Rectal smooth muscle tissue (tissue), 1 donor: ENCODE results near the gene GCN1.

Experiments used
- H3K27ac ChIP-seq: one replicate; pipeline ENCODE4 v1.7.0; 2013; ENCODE audit warnings: low read depth, low read length, inconsistent platforms
- H3K27me3 ChIP-seq: one replicate; pipeline ENCODE4 v1.7.0; 2013; ENCODE audit warnings: low read length; ENCODE audit not compliant: control insufficient read depth, insufficient read depth
- H3K36me3 ChIP-seq: one replicate; pipeline ENCODE4 v1.7.0; 2013; ENCODE audit warnings: low read length; ENCODE audit not compliant: control insufficient read depth, insufficient read depth
- H3K4me1 ChIP-seq: one replicate; pipeline ENCODE4 v1.7.0; 2013; ENCODE audit warnings: low read length; ENCODE audit not compliant: control insufficient read depth, insufficient read depth
- H3K4me3 ChIP-seq: one replicate; pipeline ENCODE4 v1.7.0; 2013; ENCODE audit warnings: low read length
- H3K9ac ChIP-seq: one replicate; pipeline ENCODE4 v1.7.0; 2013; ENCODE audit warnings: low read length

GCN1 gene

GRCh38 chr12:120139958-120140357 lies 54.6 kb downstream of the GCN1 start:
- H3K4me1 ChIP-seq = no peaks in the 10 kb centered on the region
- H3K9ac ChIP-seq = no peak overlapping the region
- no peaks in the 10 kb centered on the region for H3K27me3 ChIP-seq
- H3K27ac ChIP-seq = no peak overlapping the region
- H3K4me3 ChIP-seq = no peak overlapping the region
- peaks cover 70% of the 10 kb centered on the region for H3K36me3 ChIP-seq

DNA sequence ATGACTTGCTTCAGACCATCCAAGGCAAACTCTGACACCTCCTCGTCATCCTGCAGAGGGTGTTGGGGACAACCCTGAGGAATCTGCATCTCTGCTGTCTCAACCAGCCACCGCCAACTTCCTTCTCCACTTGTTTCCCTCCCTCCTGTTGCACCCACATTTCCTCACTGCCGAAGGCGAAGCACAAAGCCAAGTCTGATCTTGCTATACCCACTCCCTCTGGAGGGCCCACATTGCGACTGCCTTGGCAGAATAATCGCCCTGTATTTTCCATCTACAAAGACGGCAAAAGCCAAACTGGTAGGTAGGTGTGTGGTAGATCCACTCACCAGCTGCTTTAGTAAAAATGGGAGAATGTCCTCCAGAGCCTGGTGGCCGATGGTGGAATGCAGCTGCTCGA lies 56.1 kb downstream of the GCN1 start:
- Histone ChIP-seq H3K9ac (no peak overlapping the region), H3K27ac (no peak overlapping the region), H3K36me3 (peaks cover 73% of the 10 kb centered on the region), H3K27me3 (no peaks in the 10 kb centered on the region), H3K4me1 (no peaks in the 10 kb centered on the region), H3K4me3 (no peak overlapping the region)

DNA sequence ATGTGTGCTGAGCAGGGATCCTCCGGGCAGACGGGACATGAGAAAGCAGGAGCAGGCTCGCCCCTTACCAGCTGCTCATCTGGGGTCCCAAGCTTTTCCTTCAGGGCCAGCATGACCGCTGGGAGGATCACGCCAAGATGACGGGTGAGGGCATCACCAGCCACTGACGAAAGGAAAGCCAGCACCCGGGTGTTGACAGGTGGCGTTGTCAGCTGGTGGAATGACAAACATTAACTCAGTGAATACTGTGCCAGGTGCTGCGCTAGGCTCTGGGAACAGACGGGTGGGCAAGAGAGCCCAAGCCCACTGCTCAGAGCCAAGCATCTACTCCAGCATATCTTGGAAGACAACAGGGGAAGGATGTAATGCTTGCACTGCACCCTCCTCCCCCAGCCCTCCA lies 56.7 kb downstream of the GCN1 start:
- Histone ChIP-seq H3K27ac (no peak overlapping the region), H3K27me3 (no peaks in the 10 kb centered on the region), H3K4me3 (no peak overlapping the region), H3K36me3 (peaks cover 78% of the 10 kb centered on the region), H3K9ac (no peak overlapping the region), H3K4me1 (no peaks in the 10 kb centered on the region)

- Histone ChIP-seq H3K4me1 (no peaks in the 10 kb centered on the region), H3K36me3 (peaks cover 78% of the 10 kb centered on the region), H3K9ac (no peak overlapping the region), H3K27me3 (no peaks in the 10 kb centered on the region), H3K27ac (no peak overlapping the region), H3K4me3 (no peak overlapping the region)
Measured at GRCh38 chr12:120136093-120136770, 58.3 kb downstream of the GCN1 start.

DNA sequence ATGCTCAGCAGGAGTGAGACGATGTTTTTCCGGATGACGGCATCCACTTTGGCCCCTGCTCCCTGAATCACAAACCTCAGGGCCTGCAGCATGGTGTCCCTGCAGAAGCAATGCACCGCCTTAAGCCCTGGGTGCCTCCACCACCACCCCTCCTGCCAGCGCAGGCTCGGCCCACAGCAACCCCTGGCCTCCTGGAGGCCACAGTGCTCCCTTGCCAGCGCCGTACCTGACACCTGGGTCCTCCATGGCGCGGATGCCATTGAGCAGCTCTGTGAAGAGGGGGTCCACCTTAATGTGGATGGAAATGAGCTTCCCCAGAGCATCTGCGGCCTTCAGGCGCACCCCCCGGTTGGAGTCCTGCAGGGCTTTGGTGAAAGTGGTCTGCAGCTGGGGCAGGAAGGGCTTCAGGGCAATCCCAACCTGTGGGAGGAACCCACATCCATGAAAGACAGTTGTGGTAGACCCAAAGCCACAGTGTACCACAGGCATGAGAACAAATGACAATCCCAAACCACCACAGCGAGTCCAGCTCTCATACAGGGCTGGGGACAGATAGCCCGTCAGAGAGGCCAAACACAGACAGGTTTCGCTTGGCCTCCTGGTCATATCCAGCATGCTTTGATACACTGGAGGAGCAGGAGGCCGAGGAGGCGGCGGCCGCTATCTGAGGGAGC lies 60.1 kb downstream of the GCN1 start:
- Histone ChIP-seq H3K36me3 (peaks cover 82% of the 10 kb centered on the region), H3K27ac (no peak overlapping the region), H3K9ac (no peak overlapping the region), H3K27me3 (no peaks in the 10 kb centered on the region), H3K4me1 (no peaks in the 10 kb centered on the region), H3K4me3 (no peak overlapping the region)

GRCh38 chr12:120132863-120133385 lies 61.6 kb downstream of the GCN1 start:
- H3K4me1 ChIP-seq = no peaks in the 10 kb centered on the region
- H3K27ac ChIP-seq = no peak overlapping the region
- H3K4me3 ChIP-seq = no peak overlapping the region
- H3K36me3 ChIP-seq = peaks cover 82% of the 10 kb centered on the region
- no peak overlapping the region for H3K9ac ChIP-seq
- H3K27me3 ChIP-seq = no peaks in the 10 kb centered on the region

- H3K27ac ChIP-seq = no peak overlapping the region
- no peak overlapping the region for H3K4me3 ChIP-seq
- H3K36me3 ChIP-seq = peaks cover 82% of the 10 kb centered on the region
- H3K27me3 ChIP-seq = no peaks in the 10 kb centered on the region
- H3K4me1 ChIP-seq = no peaks in the 10 kb centered on the region
- no peak overlapping the region for H3K9ac ChIP-seq
Measured at GRCh38 chr12:120132054-120132836, 62.3 kb downstream of the GCN1 start.

GRCh38 chr12:120131116-120131515 lies 63.4 kb downstream of the GCN1 start:
- H3K4me3 ChIP-seq = no peak overlapping the region
- H3K27ac ChIP-seq = no peak overlapping the region
- H3K27me3 ChIP-seq = no peaks in the 10 kb centered on the region
- no peaks in the 10 kb centered on the region for H3K4me1 ChIP-seq
- H3K9ac ChIP-seq = no peak overlapping the region
- peaks cover 75% of the 10 kb centered on the region for H3K36me3 ChIP-seq

DNA sequence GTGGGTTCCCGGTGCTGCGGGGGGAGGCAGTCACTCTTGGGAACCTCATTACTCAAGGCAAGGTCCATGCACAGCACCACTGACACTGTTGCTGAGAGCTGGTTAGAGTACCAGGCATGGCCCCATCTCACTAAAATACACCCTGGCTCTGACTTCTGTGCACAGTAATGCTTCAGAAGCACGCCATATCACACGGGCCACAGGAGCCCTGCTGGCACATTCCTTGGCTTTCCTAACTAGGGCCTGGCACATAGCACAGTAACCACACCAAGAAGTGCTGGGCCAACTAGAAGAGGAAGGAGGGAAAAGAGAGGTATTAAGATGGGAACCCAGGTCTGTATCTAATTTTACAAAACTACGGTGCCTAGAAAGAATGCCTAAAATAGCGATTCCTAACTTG lies 64.5 kb downstream of the GCN1 start:
- Histone ChIP-seq H3K27ac (no peak overlapping the region), H3K4me3 (no peak overlapping the region), H3K9ac (no peak overlapping the region), H3K4me1 (no peaks in the 10 kb centered on the region), H3K36me3 (peaks cover 72% of the 10 kb centered on the region), H3K27me3 (no peaks in the 10 kb centered on the region)

DNA sequence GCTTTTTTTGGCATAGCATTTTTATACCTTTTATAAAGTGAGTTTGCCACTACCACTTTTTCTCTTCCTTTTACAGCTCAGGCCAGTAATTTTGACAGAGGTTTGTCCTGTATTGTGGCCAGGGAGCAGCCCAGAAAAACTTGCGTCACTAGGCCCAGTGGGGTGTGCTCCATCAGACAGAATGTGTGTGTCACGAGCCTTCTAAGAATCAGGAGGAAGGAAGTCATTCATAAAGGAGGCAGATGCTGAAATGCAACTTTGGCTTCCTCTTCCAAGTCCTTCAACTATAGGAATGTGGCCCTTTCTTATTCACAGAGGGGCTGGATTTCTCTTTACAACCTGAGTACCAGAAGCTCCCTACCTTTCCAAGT lies 67.9 kb downstream of the GCN1 start:
- H3K9ac ChIP-seq = no peak overlapping the region
- no peak overlapping the region for H3K4me3 ChIP-seq
- H3K27me3 ChIP-seq = no peaks in the 10 kb centered on the region
- no peaks in the 10 kb centered on the region for H3K4me1 ChIP-seq
- peaks cover 41% of the 10 kb centered on the region for H3K36me3 ChIP-seq
- no peak overlapping the region for H3K27ac ChIP-seq

DNA sequence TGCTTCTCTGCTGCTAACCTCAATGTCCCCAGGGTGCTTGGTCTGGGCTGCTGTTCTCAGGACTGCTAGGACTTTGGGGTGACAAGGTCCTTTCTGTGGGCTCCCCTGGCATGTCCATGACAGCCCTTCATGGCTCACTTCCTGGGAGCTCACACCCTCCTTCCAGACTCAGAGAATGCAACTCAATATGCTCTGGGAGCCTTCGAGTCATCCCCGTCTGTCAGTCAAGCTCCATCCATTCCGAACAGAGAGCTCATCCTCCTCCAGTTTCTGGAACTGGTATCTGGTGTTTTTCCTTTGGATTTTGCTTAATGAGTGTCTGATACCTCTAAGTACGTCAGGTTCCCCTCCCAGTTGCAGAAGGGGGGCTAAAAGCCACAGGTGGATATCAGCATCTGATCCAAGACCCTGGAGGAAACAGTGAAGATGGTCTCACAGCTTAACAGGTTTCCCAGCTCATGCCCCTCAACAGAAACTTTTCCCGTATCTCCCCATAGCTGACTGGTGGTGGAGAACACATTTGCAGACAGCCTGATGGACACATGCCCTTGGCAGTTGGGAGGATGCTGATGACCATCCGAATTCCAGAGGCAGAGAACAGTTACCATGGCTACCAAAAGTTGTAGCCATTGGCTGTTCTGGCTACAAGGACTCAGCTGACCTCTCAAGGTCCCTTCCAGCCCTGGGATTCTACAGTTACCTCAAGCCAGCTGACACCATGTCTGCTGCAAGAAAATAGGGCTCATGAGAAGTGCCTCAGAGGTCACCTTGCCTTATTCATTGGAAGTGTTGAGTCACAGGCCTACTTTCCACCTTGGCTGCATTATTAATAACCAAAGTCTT lies 68.5 kb downstream of the GCN1 start:
- no peak overlapping the region for H3K27ac ChIP-seq
- H3K9ac ChIP-seq = no peak overlapping the region
- H3K4me3 ChIP-seq = no peak overlapping the region
- H3K27me3 ChIP-seq = no peaks in the 10 kb centered on the region
- H3K36me3 ChIP-seq = peaks cover 36% of the 10 kb centered on the region
- H3K4me1 ChIP-seq = no peaks in the 10 kb centered on the region

GRCh38 chr12:120125029-120125428 lies 69.5 kb downstream of the GCN1 start:
- Histone ChIP-seq H3K9ac (no peak overlapping the region), H3K4me1 (no peaks in the 10 kb centered on the region), H3K27me3 (no peaks in the 10 kb centered on the region), H3K36me3 (peaks cover 26% of the 10 kb centered on the region), H3K27ac (no peak overlapping the region), H3K4me3 (no peak overlapping the region)
